Stomach (tissue), 4 donors: ENCODE results near the gene NFKBIZ.

ENCODE experiments used
- CTCF ChIP-seq, 7 experiments: fragments of 450-650 bp in 4 of 7; fragments of 200-600 bp in 3 of 7; sonication (generic) in 3 of 7; IDR thresholded peaks; one replicate each; pipeline ENCODE4 v1.5.1; 2016 to 2019; ENCODE audit warnings: antibody characterized with exemption in 7 of 7, control low read depth in 2 of 7, mild to moderate bottlenecking in 1 of 7
- POLR2A ChIP-seq, 4 donors: fragments of 450-650 bp; IDR thresholded peaks; one replicate each; pipeline ENCODE4 v1.6.1; 2016; ENCODE audit warnings: antibody characterized with exemption in 4 of 4, control low read depth in 2 of 4, mild to moderate bottlenecking in 1 of 4, moderate library complexity in 1 of 4

- TF ChIP-seq POLR2A (IDR thresholded peaks at IDR 0.05) (no peak), CTCF (IDR thresholded peaks at IDR 0.05) (no peak)
Measured at GRCh38 chr3:101810022-101810418, 39.3 kb upstream of the NFKBIZ start.
